ENCODE results near the gene ZNF502.

GRCh38 chr3:44687898-44688297, 24.6 kb upstream of the ZNF502 start:
- no peak for TF ChIP-seq CTCF (IDR thresholded peaks at IDR 0.05)
- TF ChIP-seq POLR2A (IDR thresholded peaks at IDR 0.05), result no peak
